ENCODE data around the gene ATP1A3.

Gene ATP1A3

DNA sequence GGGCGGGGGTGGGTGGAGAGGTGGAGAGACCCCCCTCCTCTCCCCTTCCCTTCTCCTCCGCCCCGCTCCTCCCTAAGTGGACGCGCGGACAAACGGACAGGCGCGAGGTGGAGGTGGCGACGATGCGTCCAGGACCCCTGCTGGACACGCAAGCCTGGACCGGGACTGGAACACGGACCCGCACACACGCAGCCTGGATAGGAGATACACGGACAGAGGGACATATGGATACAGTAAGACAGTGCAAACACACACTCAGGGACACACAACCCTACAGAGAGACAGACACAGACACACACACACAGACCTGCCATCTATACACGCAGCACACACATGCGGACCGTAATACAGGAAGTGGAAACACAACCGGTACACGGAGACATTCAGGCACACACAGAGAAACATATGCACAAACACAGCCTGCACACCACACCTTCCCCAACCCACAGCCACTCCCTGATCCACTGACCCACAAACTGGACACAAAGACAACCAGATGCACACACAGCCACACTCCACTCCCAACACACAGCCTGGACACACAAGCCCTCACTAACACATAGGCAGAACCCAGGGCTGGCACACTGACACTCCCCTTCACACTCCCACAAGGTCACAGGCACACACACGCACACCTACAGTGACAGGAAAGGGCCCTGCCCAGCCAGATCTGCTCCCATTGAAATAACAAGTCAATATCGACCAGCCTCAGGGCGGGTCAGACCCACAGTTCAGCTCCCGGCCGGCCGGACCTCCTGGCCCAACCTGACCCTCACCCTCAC is 65.1 kb downstream of the ATP1A3 start:
- DNase-seq (ENCODE audit: low read depth), result no peak

DNA sequence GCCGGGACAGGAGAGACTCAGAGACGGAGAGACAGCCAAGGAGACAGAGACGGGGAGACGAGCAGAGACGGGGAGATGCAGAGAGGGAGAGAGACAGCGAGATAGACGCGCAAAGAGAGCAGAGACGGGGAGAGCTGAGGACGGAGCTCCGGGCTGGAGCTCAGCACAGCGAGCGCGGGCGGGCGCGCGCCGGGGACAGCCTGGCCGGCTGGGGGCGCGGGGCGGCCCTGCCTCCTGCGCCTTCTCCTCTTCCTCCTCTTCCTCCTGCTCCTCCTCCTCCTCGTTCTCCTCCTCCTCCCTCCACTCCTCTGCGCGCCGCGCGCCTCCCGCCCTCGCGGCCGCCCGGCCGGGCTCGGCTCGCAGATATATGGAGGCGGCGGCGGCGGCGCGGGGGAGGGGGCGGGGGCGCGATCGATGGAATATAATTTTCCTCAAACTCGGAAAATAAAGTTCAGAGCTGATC is 65.8 kb downstream of the ATP1A3 start, which contains the start of gene ERFL:
Gene ERFL (minus strand): TSS at position 229 of the 463 bp plus-strand sequence. CDS start 15,530 bp downstream, outside the sequence.
- no peak for DNase-seq (ENCODE audit: low read depth)

DNA sequence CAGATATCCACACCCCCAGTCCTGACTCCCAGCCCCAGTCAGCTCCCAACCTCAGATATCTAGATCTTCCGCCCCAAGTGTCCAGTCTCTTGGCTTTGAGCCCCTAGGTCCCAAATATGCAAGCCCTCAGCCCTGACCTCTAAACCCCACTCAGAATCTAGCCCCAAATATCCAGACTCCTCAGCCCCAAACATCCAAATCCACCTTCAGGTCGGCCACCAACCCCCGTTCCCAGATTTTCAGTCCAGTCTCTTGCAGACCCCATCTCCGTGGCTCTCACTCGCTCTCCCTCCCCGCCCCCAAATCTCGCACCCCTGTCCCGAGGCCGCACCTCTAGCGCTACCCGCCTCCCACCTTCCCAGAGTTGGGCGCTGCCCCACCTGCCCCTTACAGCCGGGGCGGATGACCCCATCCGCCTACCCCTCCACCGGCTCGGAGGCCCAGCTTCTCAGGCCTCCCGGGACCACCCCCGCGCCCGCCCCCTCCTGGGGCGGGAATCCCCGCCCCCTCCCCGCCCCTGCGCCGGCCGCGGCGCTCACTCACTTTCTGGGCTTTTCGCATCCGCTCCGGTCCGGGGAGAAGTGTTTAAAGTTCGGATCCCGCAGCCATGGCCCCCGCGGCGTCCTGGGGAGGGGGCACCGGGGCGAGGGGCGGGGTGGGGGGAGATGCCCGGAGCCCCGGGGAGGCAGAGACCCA is 66.4 kb downstream of the ATP1A3 start:
- DNase-seq (ENCODE audit: low read depth), result no peak

DNA sequence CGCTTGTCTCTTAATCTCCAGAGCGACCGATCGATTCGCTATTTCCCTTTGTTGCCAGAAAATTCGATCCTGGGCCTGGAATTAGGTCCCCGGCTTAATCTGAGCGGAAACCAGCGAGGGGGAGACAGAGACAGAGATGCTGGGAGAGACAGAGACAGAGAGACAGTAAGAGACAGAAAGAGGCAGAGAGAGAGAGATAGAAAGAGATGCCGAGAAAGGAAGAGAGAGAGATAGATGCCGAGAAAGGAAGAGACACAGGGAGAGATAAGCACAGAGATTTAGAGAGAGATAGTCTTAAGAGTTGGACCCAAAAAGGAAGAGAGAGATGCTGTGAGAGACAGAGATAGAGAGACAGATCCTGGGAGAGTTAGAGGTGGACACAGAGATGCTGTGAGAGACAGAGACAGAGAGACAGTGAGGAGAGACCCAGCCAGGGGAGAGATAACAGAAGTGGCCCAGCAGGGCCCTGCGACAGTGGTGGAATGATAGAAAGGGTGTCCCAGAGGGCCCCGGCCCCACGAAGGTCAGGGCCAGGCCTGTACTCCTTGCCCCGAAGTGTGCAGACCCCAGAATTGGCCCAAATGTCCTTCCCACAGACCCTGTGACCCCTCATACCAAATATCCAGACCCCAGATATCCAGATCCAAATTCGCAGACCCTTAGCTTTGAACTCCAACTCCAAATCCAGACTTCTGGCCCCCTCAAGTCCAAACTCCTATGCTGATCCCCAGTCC is 67.1 kb downstream of the ATP1A3 start:
- no peak for DNase-seq (ENCODE audit: low read depth)

DNA sequence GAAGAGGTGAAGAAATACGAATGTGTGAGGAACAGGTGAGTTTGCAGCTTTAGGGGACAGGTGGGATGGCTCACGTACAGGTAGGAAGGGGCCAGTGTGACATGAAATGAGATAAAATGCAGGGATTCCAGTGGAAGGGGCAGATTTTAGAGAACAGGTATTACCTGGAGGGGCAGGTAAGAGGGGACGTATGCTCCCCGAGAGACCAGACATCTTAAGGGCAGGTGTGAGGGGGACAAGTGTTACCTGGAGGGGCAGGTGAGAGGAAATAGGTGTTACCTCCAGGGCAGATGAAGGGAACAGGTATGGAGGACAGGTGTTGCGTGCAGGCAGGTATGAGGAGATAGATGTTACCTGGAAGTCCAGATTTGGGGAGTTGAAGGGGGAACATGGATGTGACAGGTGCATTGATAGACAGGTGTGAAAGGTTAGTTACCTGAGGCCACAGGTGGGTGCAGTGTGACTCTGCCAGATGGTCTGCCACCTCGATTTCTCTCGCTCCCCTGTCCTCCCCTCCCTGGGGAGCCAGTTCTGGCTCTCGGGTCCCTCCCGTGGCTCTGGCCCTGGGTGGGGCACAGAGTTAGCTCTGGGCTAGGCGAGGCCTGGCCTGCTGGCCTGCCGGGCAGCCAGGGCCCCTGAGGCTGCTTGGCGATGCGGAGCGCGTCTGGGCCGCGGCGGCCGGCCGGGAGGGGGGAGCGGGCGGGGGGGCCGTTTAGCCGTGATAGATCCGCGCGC is 67.8 kb downstream of the ATP1A3 start:
- DNase-seq (ENCODE audit: low read depth), result no peak

DNA sequence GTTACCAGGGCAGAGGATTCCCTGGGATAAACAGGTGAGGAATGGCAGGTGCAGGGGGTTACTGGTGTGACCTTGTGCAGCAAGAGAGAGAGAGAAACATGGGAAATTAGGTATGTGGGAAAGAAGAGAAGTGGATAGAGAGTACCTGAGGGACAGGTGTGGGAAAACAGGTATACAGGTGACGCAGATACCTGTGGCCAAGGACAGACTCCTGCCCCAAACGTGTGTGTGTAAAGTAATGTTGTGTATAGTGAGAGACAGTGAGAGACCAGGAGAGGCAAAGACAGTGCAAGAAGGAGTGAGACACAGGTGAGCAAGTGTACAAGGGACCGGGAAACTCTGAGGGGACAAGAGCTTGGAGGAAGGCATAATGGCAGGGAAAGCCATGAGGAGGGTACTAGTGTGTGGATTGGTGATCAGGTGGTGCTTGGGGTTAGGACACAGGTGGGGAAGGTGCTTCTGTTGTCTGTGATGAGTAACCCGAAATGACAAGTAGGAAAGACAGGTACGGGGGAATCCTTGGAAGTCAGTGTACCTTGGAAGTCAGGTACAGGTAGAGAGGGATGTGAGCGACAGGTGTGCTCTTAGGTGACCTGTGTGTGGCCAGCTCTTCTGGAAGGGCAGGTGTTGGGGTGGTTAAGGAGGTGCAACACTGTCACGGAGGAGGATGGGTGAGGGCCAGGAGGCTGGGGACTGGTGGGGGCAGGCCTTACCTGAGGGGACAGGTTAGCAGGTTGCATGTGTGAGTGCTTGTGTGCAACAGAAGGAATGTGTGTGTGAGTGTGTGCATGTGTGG is 68.6 kb downstream of the ATP1A3 start:
- no peak for DNase-seq (ENCODE audit: low read depth)

DNA sequence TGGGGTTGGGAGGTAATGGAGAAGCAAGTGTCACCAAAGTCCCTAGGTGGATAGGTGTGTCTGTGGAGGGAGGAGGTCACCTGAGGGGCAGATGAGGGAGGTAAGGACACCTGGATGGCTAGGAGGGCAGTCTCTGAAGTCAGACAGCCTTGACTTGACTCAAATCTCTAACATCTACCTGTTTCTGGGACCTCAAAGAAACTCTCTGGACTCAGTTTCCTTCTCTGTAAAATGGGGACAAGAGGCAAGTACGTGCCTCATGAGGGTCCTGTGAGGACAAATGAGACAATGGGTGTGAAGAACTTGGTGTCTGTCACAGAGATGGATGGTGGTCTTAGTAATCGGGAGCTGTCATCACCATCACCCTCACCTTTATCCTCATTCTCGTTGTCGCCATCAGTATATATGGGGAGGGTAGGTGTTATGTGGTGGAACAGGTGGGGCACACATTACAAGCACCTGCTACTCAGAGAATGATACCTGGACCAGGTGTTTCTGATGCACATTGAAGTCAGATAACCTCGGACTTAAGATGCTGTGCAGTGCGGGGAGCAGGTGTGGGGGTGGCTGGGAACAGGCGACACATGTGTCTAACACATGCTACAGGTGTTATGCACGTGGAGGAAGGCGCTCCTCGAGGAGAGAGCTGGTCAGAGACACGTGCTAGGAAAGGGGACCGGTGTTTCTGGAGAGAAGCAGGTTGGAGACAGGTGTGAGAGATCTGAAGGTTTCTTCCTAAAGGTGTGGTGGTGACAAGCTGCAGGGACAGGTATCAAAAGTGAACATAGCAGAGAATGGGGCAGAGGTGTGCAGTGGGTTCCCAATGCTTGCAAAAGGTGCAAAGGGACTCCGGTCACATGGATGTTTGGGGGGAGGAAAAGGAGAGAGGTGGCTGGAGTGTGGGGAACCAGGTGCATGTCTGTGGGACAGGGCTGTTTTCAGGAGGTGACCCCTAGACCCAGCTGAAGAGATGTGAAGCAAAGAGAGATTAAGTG is 69.6 kb downstream of the ATP1A3 start:
- DNase-seq (ENCODE audit: low read depth), result no peak

DNA sequence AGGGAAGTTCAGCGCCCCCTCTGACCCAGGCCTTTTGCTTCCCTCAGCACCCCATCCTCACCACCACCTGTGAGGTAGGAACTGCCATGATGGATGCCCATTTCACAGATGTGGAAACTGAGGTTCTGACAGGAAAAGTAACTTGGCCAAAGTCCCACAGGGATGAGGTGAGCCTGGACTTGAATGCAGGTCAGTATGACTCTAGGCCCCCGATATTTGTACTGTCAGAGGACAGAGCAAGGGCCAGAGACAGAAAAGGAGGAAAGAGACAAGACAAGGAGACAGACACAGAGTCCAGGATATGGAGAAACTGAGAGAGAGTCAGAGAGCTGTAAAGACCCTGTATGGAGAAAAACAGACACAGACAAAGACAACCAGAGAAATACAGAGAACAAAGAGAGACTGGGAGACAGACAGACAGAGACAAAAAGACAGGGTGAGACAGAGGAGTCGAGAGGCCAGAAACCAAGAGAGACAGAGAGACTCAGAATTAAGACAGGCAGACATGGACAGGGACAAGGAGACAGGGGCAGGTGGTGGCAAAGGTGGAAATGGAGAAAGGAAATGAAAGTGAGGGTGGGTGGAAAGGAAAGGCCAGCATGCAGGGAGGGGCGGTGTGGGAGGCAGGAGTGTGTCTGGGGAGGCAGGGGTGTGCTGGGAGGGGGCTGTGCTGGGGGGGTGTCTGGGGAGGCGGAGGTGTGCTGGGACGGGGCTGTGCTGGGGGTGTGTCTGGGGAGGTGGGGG is 70.8 kb downstream of the ATP1A3 start:
- no peak for DNase-seq (ENCODE audit: low read depth)

DNA sequence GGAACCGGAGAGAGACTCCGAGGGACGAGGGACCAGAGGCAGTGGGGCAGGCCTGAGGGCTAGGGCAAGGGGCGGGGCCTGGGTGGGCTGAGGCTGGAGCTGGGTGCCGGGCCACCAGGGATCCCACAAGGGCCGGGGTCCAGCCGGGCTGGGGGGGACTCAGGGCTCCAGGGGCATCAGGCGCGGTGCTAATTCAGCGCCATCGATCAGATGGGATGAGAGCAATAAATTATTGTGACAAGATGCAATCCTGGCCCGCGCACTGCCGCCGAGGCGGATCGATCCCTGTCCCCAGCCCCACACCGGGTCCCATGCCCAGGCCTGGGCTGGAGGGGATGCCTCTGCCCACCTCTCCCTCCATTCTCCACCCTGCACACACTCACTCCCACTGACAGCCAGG is 71.4 kb downstream of the ATP1A3 start:
- no peak for DNase-seq (ENCODE audit: low read depth)

DNA sequence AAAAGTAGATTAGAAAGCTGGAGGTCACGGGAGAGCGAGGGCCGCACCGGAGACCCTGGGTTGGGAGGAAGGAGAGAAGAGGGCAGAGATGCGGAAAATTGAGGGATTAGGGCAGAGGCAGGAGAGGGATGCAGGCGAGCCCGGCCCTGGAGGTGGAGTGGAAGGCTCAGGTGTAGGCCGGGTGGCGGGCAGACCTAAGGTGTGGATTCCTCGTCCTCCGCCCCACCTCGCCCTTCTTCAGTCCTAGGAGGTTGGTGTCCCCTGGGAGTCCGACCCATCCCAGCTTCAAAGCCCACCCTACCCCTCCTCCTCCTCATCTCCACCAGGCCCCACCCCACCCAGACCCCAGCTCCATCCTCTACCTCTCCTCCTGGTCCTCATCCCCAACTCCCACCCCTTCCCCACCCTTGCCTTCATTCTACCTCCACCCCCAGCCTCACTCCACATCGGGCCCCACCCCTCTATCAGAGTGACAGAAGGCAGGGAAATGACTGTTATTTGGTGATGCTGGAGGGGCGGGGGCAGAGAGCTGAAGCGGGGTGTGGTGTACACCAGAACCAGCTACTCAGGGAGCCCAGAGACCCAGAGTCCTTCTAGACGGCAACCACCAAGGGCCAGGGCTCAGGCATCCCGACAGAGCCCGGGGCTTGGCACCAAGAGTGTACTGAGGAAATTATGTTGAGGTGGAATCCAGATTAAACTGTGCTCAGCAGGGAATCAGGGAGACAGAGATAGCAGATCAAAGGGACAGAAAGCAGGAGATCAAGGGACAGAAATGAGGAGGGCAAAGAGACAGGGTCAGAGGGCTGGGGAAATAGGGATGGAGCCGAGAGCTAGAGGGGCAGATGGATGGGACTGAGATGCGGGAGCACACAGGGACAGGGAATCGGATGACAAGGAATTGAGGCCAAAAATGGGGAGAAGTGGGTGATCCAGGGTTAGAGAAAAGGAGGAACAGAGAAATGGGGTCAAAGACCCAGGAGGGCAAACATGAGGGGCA is 72.2 kb downstream of the ATP1A3 start:
- no peak for DNase-seq (ENCODE audit: low read depth)

DNA sequence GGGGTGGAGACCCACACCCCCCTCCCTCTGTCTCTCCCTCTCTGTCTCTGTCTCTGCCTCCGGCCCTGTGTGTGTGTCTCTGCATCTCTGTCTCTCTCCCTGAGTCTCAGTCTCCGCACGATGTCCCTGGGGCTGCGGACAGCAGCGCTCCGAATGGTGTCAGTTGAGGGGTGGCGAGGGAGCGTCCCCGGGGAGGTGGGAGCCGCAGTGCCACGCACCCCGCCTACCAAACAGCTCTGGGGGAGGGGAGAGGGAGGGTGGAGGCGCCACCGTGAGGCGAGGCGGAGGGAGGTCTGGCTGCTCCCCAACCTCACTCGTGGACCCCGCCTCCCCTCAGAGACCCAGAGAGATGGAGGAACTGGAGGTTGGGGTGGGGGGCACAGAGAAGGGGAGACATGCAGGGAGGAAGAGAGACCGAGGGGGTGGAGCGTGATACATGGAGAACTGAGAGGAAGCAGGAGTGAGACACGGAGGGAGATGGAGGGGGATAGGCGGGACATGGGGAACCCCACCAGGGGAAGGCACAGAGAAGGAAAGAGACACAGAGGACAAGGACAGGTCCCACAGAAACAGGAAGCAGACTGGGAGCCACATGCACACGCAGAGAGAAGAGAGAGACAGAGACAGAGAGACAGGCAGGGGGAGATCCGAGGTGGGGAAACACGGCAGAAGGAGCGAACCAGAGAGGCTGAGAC is 73.0 kb downstream of the ATP1A3 start:
- DNase-seq (ENCODE audit: low read depth), result no peak

DNA sequence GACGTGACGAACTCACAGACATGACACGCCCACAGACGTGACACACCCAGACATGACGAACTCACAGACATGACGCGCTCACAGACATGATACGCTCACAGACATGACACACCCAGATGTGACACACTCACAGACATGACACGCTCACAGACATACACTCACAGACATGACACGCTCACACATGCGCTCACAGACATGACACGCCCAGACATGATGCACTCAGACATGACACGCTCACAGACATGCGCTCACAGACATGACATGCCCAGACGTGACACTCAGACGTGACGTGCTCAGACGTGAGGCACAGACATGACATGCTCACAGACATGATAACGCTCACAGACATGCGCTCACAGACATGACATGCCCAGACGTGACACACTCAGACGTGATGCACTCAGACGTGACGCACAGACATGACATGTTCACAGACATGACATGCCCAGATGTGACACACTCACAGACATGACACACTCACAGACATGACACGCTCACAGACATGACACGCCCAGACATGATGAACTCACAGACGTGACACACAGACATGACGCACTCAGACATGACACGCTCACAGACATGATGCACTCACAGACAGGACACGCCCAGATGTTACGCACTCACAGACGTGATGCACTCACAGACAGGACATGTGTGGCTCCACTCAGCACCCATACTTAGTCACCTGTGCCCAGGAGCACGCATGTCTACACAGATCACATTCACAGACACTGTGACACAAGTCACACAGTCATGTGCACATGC is 73.9 kb downstream of the ATP1A3 start:
- no peak for DNase-seq (ENCODE audit: low read depth)

DNA sequence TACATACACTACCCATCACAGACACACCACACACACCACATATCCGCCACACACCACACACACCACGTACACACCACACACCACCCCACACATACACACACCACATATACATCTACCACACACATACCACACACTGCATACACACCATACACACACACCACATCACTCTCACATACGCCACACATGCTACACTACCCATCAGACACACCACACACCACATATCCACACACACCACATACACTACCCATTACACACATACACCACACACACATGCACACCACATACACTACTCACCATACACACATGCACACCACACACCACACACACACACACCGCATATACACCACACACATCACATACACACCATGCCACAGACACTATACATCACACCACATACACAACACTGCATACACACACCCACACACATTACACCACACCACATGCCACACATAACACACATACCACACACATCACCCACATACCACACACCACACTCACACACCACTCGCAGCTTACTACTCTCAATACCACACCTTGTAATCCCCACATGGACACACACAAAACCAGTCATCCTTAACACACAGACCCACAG is 75.3 kb downstream of the ATP1A3 start:
- no peak for DNase-seq (ENCODE audit: low read depth)

DNA sequence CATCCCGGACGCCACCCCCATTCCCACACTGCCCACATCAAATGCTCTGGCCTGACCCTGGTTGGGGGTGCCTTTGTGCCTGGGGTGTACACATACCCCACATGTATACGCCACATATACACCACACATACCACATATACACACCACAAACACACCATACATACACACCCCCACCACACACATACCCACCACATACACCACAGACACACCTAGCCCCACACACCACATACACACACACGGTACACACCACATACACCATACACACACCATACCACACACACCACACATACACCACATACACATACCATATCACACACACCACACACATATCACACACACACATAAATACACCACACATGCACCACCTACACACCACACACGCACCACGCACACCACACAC is 75.9 kb downstream of the ATP1A3 start:
- no peak for DNase-seq (ENCODE audit: low read depth)

DNA sequence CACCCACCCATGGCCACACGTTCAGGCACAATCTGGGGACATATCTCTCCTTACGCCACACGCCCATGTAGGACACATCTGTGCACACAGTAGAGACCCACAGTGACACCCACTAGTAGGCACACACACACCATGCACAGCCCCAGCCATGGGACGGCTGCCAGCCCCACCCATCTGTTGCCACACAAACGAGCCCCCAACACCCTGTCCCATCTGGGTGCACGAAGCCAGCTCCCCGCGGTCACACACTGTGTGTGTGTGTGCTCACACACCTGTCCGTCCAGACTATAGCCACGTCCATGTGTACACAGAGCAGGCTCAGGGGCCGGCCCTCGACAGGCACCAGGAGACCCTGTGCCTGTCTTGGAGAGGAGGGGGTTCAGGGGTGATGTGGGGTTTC is 76.4 kb downstream of the ATP1A3 start:
- no peak for DNase-seq (ENCODE audit: low read depth)
